AG08396 (cell line): Measurements from ENCODE around the gene TRMT1L.
"Not testable (repeated sequence)": the region's sequence is repeated elsewhere in the genome, so short reads cannot be mapped to it uniquely, and the experiment has no call there.

Experiments used
- DNase-seq: peaks from one replicate; pipeline ENCODE4 v3.0.0; 2012; ENCODE audit warnings: low spot score, mixed read lengths

The TRMT1L gene

GRCh38 chr1:185156854-185157598, at the start of gene TRMT1L, which contains the start of gene SWT1:
Gene TRMT1L, minus strand, starts transcription at chr1:185156953. Its CDS starts 241 bp downstream, at chr1:185156712.
Gene SWT1, plus strand, starts transcription at chr1:185157167. Its CDS starts 3,675 bp downstream, at chr1:185160842.
- peak; percentile 94 for DNase-seq

GRCh38 chr1:185200889-185201288, 44.1 kb upstream of the TRMT1L start:
- DNase-seq: no peak

- not testable (repeated sequence) for DNase-seq
These were observed 42.0 kb upstream of the TRMT1L start for GRCh38 chr1:185198712-185199111.

- DNase-seq: no peak
These were observed 37.0 kb upstream of the TRMT1L start for GRCh38 chr1:185193756-185194155.

- peak; percentile 57 for DNase-seq
These were observed 13.6 kb upstream of the TRMT1L start for GRCh38 chr1:185170291-185170848.

GRCh38 chr1:185166106-185166505, 9.4 kb upstream of the TRMT1L start:
- DNase-seq: no peak

- DNase-seq: no peak
These were observed 5.7 kb upstream of the TRMT1L start for GRCh38 chr1:185162491-185162890.

- DNase-seq: no peak
These were observed 3.2 kb upstream of the TRMT1L start for GRCh38 chr1:185159966-185160365.

GRCh38 chr1:185158800-185159199, 2.0 kb upstream of the TRMT1L start:
- DNase-seq: no peak

GRCh38 chr1:185157599-185158412, 1.1 kb upstream of the TRMT1L start:
- DNase-seq: no peak

GRCh38 chr1:185156288-185156853, 382 bp downstream of the TRMT1L start:
- no peak for DNase-seq

GRCh38 chr1:185155600-185156287, 1.0 kb downstream of the TRMT1L start:
- DNase-seq: peak; percentile 36

GRCh38 chr1:185154912-185155513, 1.7 kb downstream of the TRMT1L start:
- no peak for DNase-seq

GRCh38 chr1:185152187-185152767, 4.5 kb downstream of the TRMT1L start:
- no peak for DNase-seq

GRCh38 chr1:185151215-185151614, 5.5 kb downstream of the TRMT1L start:
- DNase-seq: no peak

- no peak for DNase-seq
These were observed 12.5 kb downstream of the TRMT1L start for GRCh38 chr1:185144233-185144632.

- DNase-seq: no peak
These were observed 17.5 kb downstream of the TRMT1L start for GRCh38 chr1:185139246-185139645.

- no peak for DNase-seq
These were observed 18.7 kb downstream of the TRMT1L start for GRCh38 chr1:185137896-185138545.

GRCh38 chr1:185132534-185132933, 24.2 kb downstream of the TRMT1L start:
- no peak for DNase-seq

GRCh38 chr1:185129708-185130107, 27.0 kb downstream of the TRMT1L start:
- DNase-seq: no peak
